Karpas-422 (cell line): ENCODE measurements around the gene KCNG2. TPM values are rescaled to one million over a fixed set of nuclear protein-coding genes. Genes with fewer than 3 reads are reported as not detected.

Experiments
- DNase-seq: peaks from one replicate; pipeline ENCODE4 v3.0.0-alpha.2; 2015
- H2AFZ ChIP-seq: fragments of 200-600 bp; sonication (generic); 2 replicates; pipeline ENCODE4 v1.6.1; 2014; ENCODE audit warnings: antibody characterized with exemption, low read length, mixed read lengths
- H3K27ac ChIP-seq: fragments of 200-600 bp; sonication (generic); 2 replicates; pipeline ENCODE4 v1.5.1; 2014; ENCODE audit warnings: mild to moderate bottlenecking, low read length, moderate library complexity
- H3K27me3 ChIP-seq: fragments of 200-600 bp; sonication (generic); 2 replicates; pipeline ENCODE4 v1.6.1; 2014; ENCODE audit warnings: low read length, mixed read lengths
- H3K36me3 ChIP-seq: fragments of 200-600 bp; sonication (generic); 2 replicates; pipeline ENCODE4 v1.6.1; 2014; ENCODE audit warnings: low read length, mixed read lengths; ENCODE audit not compliant: insufficient read depth
- H3K4me1 ChIP-seq: fragments of 200-600 bp; sonication (generic); 2 replicates; pipeline ENCODE4 v1.6.1; 2014; ENCODE audit warnings: mild to moderate bottlenecking, low read length, mixed read lengths
- H3K4me2 ChIP-seq: fragments of 200-600 bp; sonication (generic); 2 replicates; pipeline ENCODE4 v1.6.1; 2014; ENCODE audit warnings: low read length, low read depth, mild to moderate bottlenecking; ENCODE audit not compliant: poor library complexity, severe bottlenecking
- H3K4me3 ChIP-seq: fragments of 200-600 bp; sonication (generic); 2 replicates; pipeline ENCODE4 v1.5.1; 2014; ENCODE audit warnings: mild to moderate bottlenecking, antibody characterized with exemption, low read length, mixed read lengths
- H3K79me2 ChIP-seq: fragments of 200-600 bp; sonication (generic); 2 replicates; pipeline ENCODE4 v1.6.1; 2014; ENCODE audit warnings: mild to moderate bottlenecking, low read length, mixed read lengths
- H3K9ac ChIP-seq: fragments of 200-600 bp; sonication (generic); 2 replicates; pipeline ENCODE4 v1.6.0; 2014; ENCODE audit warnings: low read length
- H3K9me2 ChIP-seq: fragments of 200-600 bp; sonication (generic), shearing (Covaris generic); replicated peaks from 2 replicates; pipeline ENCODE4 v1.6.0; 2014; ENCODE audit warnings: mild to moderate bottlenecking, low read length, moderate library complexity; ENCODE audit not compliant: insufficient read depth
- H3K9me3 ChIP-seq: fragments of 300-700, 200-600 bp; sonication (generic); 2 replicates; pipeline ENCODE4 v1.6.1; 2014; ENCODE audit warnings: low read length, mixed read lengths
- H4K20me1 ChIP-seq: fragments of 200-600 bp; sonication (generic); 2 replicates; pipeline ENCODE4 v1.6.1; 2014; ENCODE audit warnings: mild to moderate bottlenecking, antibody characterized with exemption, low read length, low read depth; ENCODE audit not compliant: insufficient read depth
- total RNA-seq: library from RNA; depleted of rRNA; stranded (reverse); fragments of >200 nt; shearing (Covaris generic); gene quantifications from 2 replicates; pipeline ENCODE4 v1.2.3, GENCODE V29; 2014; ENCODE audit warnings: low replicate concordance

The KCNG2 gene
- total RNA-seq, 1 experiment from 2014 or later, result not detected

GRCh38 chr18:79942786-79943607 is 145.3 kb downstream of the KCNG2 start:
- peaks cover 96% of the 10 kb centered on the region for H3K79me2 ChIP-seq
- H3K4me1 ChIP-seq, result peaks cover 25% of the 10 kb centered on the region
- H3K9ac ChIP-seq, result no peak overlapping the region
- no peaks in the 10 kb centered on the region for H3K27me3 ChIP-seq
- H3K9me3 ChIP-seq, result no peaks in the 10 kb centered on the region
- H4K20me1 ChIP-seq, result peaks cover 14% of the 10 kb centered on the region
- peaks cover 44% of the 10 kb centered on the region for H3K36me3 ChIP-seq
- no peak overlapping the region for H3K27ac ChIP-seq
- no peaks in the 10 kb centered on the region for H3K9me2 ChIP-seq
- H3K4me2 ChIP-seq, result no peak overlapping the region
- no peak overlapping the region for H3K4me3 ChIP-seq
- DNase-seq, result no peak
- no peak overlapping the region for H2AFZ ChIP-seq

GRCh38 chr18:79943608-79944125 is 145.9 kb downstream of the KCNG2 start:
- H3K9me2 ChIP-seq, result no peaks in the 10 kb centered on the region
- H3K27me3 ChIP-seq, result no peaks in the 10 kb centered on the region
- H3K4me2 ChIP-seq, result no peak overlapping the region
- H3K27ac ChIP-seq, result no peak overlapping the region
- H2AFZ ChIP-seq, result no peak overlapping the region
- peaks cover 18% of the 10 kb centered on the region for H4K20me1 ChIP-seq
- no peak overlapping the region for H3K9ac ChIP-seq
- H3K36me3 ChIP-seq, result peaks cover 40% of the 10 kb centered on the region
- peaks cover 28% of the 10 kb centered on the region for H3K4me1 ChIP-seq
- peaks cover 96% of the 10 kb centered on the region for H3K79me2 ChIP-seq
- H3K4me3 ChIP-seq, result no peak overlapping the region
- H3K9me3 ChIP-seq, result no peaks in the 10 kb centered on the region
- DNase-seq, result no peak

GRCh38 chr18:79944126-79944731 is 146.5 kb downstream of the KCNG2 start:
- Histone ChIP-seq H3K4me3 (no peak overlapping the region), H3K79me2 (peaks cover 96% of the 10 kb centered on the region), H2AFZ (no peak overlapping the region), H3K27ac (no peak overlapping the region), H3K36me3 (peaks cover 42% of the 10 kb centered on the region), H3K4me2 (no peak overlapping the region), H4K20me1 (peaks cover 23% of the 10 kb centered on the region), H3K27me3 (no peaks in the 10 kb centered on the region), H3K9me3 (no peaks in the 10 kb centered on the region), H3K9ac (no peak overlapping the region), H3K4me1 (peaks cover 34% of the 10 kb centered on the region), H3K9me2 (no peaks in the 10 kb centered on the region)
- DNase-seq, result no peak

GRCh38 chr18:79944746-79945117 is 147.0 kb downstream of the KCNG2 start:
- no peak for DNase-seq
- H3K27me3 ChIP-seq, result no peaks in the 10 kb centered on the region
- peaks cover 37% of the 10 kb centered on the region for H3K36me3 ChIP-seq
- H3K9ac ChIP-seq, result no peak overlapping the region
- no peaks in the 10 kb centered on the region for H3K9me3 ChIP-seq
- H3K4me2 ChIP-seq, result no peak overlapping the region
- no peak overlapping the region for H3K27ac ChIP-seq
- no peaks in the 10 kb centered on the region for H3K9me2 ChIP-seq
- no peak overlapping the region for H2AFZ ChIP-seq
- no peak overlapping the region for H3K4me3 ChIP-seq
- peaks cover 96% of the 10 kb centered on the region for H3K79me2 ChIP-seq
- H3K4me1 ChIP-seq, result peaks cover 39% of the 10 kb centered on the region
- H4K20me1 ChIP-seq, result peaks cover 24% of the 10 kb centered on the region

- H3K36me3 ChIP-seq, result peaks cover 34% of the 10 kb centered on the region
- no peak overlapping the region for H3K4me3 ChIP-seq
- H3K79me2 ChIP-seq, result peaks cover 96% of the 10 kb centered on the region
- H3K4me2 ChIP-seq, result peak overlapping the region; percentile 52
- H2AFZ ChIP-seq, result no peak overlapping the region
- DNase-seq, result no peak
- H3K27me3 ChIP-seq, result no peaks in the 10 kb centered on the region
- peak overlapping the region; percentile 7; the same call in 1 of the 2 replicates for H3K9ac ChIP-seq
- no peaks in the 10 kb centered on the region for H3K9me2 ChIP-seq
- H3K4me1 ChIP-seq, result peaks cover 45% of the 10 kb centered on the region
- H4K20me1 ChIP-seq, result peaks cover 28% of the 10 kb centered on the region
- peak overlapping the region; percentile 40 for H3K27ac ChIP-seq
- no peaks in the 10 kb centered on the region for H3K9me3 ChIP-seq
Observed at GRCh38 chr18:79945118-79946042, 147.6 kb downstream of the KCNG2 start.

- DNase-seq, result no peak
- Histone ChIP-seq H3K9ac (0 out of 2 replicates have a peak overlapping the region, but pooled peaks have one; percentile 0), H3K4me2 (peak overlapping the region; percentile 14), H3K27me3 (no peaks in the 10 kb centered on the region), H3K79me2 (peaks cover 85% of the 10 kb centered on the region), H3K9me2 (no peaks in the 10 kb centered on the region), H3K27ac (no peak overlapping the region), H3K9me3 (no peaks in the 10 kb centered on the region), H3K36me3 (peaks cover 16% of the 10 kb centered on the region), H2AFZ (no peak overlapping the region), H3K4me3 (no peak overlapping the region), H4K20me1 (peaks cover 35% of the 10 kb centered on the region), H3K4me1 (peaks cover 53% of the 10 kb centered on the region)
Observed at GRCh38 chr18:79947054-79947755, 149.5 kb downstream of the KCNG2 start.

- no peaks in the 10 kb centered on the region for H3K9me3 ChIP-seq
- H3K4me2 ChIP-seq, result no peak overlapping the region
- H3K4me3 ChIP-seq, result no peak overlapping the region
- peaks cover 53% of the 10 kb centered on the region for H3K4me1 ChIP-seq
- no peak for DNase-seq
- H3K9ac ChIP-seq, result no peak overlapping the region
- peaks cover 7% of the 10 kb centered on the region; the same call in 1 of the 2 replicates for H3K36me3 ChIP-seq
- peaks cover 36% of the 10 kb centered on the region for H4K20me1 ChIP-seq
- no peak overlapping the region for H2AFZ ChIP-seq
- peaks cover 77% of the 10 kb centered on the region for H3K79me2 ChIP-seq
- no peak overlapping the region for H3K27ac ChIP-seq
- no peaks in the 10 kb centered on the region for H3K9me2 ChIP-seq
- H3K27me3 ChIP-seq, result no peaks in the 10 kb centered on the region
Observed at GRCh38 chr18:79947881-79948610, 150.3 kb downstream of the KCNG2 start.
